Hematopoietic multipotent progenitor cell treated with erythropoietin and hydrocortisone succinate and interleukin-3 and kit ligand, for 15 days (in vitro differentiated cells): ENCODE data around the gene PLIN4.
"Not testable (repeated sequence)": the region's sequence is repeated elsewhere in the genome, so short reads cannot be mapped to it uniquely, and the experiment has no call there.

Experiments
- DNase-seq: peaks from one replicate; pipeline ENCODE4 v3.0.0-alpha.2; 2015; ENCODE audit warnings: low spot score

The PLIN4 gene

GRCh38 chr19:4543842-4544647, 25.8 kb upstream of the PLIN4 start:
- DNase-seq: no peak

GRCh38 chr19:4542896-4543841, 24.9 kb upstream of the PLIN4 start:
- no peak for DNase-seq

- not testable (repeated sequence) for DNase-seq
These were observed 23.5 kb upstream of the PLIN4 start for GRCh38 chr19:4541806-4542145.

GRCh38 chr19:4541114-4541805, 23.0 kb upstream of the PLIN4 start:
- no peak for DNase-seq

- DNase-seq: no peak
These were observed 21.7 kb upstream of the PLIN4 start, which contains the start of gene LRG1 for GRCh38 chr19:4539693-4540581. Gene LRG1, minus strand, starts transcription at chr19:4540036. Its CDS starts 23 bp downstream, at chr19:4540013.

- no peak for DNase-seq
These were observed 20.9 kb upstream of the PLIN4 start for GRCh38 chr19:4539169-4539692.

- no peak for DNase-seq
These were observed 20.3 kb upstream of the PLIN4 start for GRCh38 chr19:4538601-4538954.

GRCh38 chr19:4537953-4538600, 19.8 kb upstream of the PLIN4 start:
- DNase-seq: no peak

- no peak for DNase-seq
These were observed 18.5 kb upstream of the PLIN4 start for GRCh38 chr19:4536798-4537197.

GRCh38 chr19:4534836-4535658, 16.8 kb upstream of the PLIN4 start, which contains the start of gene PLIN5:
Gene PLIN5, minus strand, starts transcription at chr19:4535224. Its CDS starts 1,150 bp downstream, at chr19:4534074.
- DNase-seq: peak; percentile 69

GRCh38 chr19:4533835-4534424, 15.6 kb upstream of the PLIN4 start:
- no peak for DNase-seq

GRCh38 chr19:4533334-4533733, 15.0 kb upstream of the PLIN4 start:
- no peak for DNase-seq

GRCh38 chr19:4531562-4532165, 13.4 kb upstream of the PLIN4 start:
- no peak for DNase-seq

- no peak for DNase-seq
These were observed 11.7 kb upstream of the PLIN4 start for GRCh38 chr19:4529924-4530522.

GRCh38 chr19:4528843-4529242, 10.6 kb upstream of the PLIN4 start:
- DNase-seq: no peak

GRCh38 chr19:4527377-4527776, 9.1 kb upstream of the PLIN4 start:
- not testable (repeated sequence) for DNase-seq

- DNase-seq: no peak
These were observed 7.3 kb upstream of the PLIN4 start for GRCh38 chr19:4525563-4526002.
